CD4-positive, CD25-positive, alpha-beta regulatory T cell (primary cell): ENCODE data around the gene SLC25A44. TPM values are rescaled to one million over a fixed set of nuclear protein-coding genes. Genes with fewer than 3 reads are reported as not detected.

Experiments
- ATAC-seq, 2 donors: fragments of 150-1000 bp; cut with Tn5 transposase; one replicate each; pipeline ENCODE4 v1.10.0; 2021; ENCODE audit warnings: low read depth in 2 of 2, moderate number of reproducible peaks in 2 of 2, moderate library complexity in 1 of 2
- DNase-seq, 3 donors: peaks; one replicate each; pipeline versions ENCODE4 v3.0.0 to v3.0.0-alpha.2; 2012 to 2022; ENCODE audit warnings: mixed read lengths in 1 of 3
- H3K27ac ChIP-seq: one replicate; pipeline ENCODE4 v1.7.0; 2013; ENCODE audit warnings: mild to moderate bottlenecking, low read length; ENCODE audit not compliant: insufficient read depth, poor library complexity, severe bottlenecking
- H3K27me3 ChIP-seq: one replicate; pipeline ENCODE4 v1.7.0; 2013; ENCODE audit warnings: low read length; ENCODE audit not compliant: control insufficient read depth, insufficient read depth
- H3K36me3 ChIP-seq: one replicate; pipeline ENCODE4 v1.7.0; 2013; ENCODE audit warnings: mild to moderate bottlenecking, low read length, moderate library complexity; ENCODE audit not compliant: control insufficient read depth, insufficient read depth
- H3K4me1 ChIP-seq: 2 replicates; pipeline ENCODE4 v1.7.0; 2013; ENCODE audit warnings: mild to moderate bottlenecking, low read length; ENCODE audit not compliant: insufficient read depth, control insufficient read depth, poor library complexity, severe bottlenecking
- H3K4me3 ChIP-seq: one replicate; pipeline ENCODE4 v1.7.0; 2013; ENCODE audit warnings: low read depth, mild to moderate bottlenecking, low read length, moderate library complexity
- H3K9me3 ChIP-seq, 2 experiments: 1 replicate in 1 of 2; 2 replicates in 1 of 2; pipeline ENCODE4 v1.7.0; 2013; ENCODE audit warnings: low read length in 2 of 2, mild to moderate bottlenecking in 1 of 2, moderate library complexity in 1 of 2; ENCODE audit not compliant: control insufficient read depth in 2 of 2
- H3K27ac Mint-ChIP-seq, 3 donors: one replicate each; pipeline ENCODE4 v1.8.0; 2020 to 2022; ENCODE audit warnings: mild to moderate bottlenecking in 3 of 3, mixed read lengths in 3 of 3, moderate library complexity in 2 of 3
- H3K27me3 Mint-ChIP-seq: one replicate; pipeline ENCODE4 v1.8.0; 2022; ENCODE audit warnings: mild to moderate bottlenecking, mixed read lengths
- H3K36me3 Mint-ChIP-seq: one replicate; pipeline ENCODE4 v1.8.0; 2020; ENCODE audit warnings: mixed read lengths
- H3K4me1 Mint-ChIP-seq, 4 donors: one replicate each; pipeline ENCODE4 v1.8.0; 2020 to 2022; ENCODE audit warnings: mixed read lengths in 4 of 4, mild to moderate bottlenecking in 1 of 4
- H3K4me3 Mint-ChIP-seq, 4 donors: one replicate each; pipeline ENCODE4 v1.8.0; 2020 to 2022; ENCODE audit warnings: mild to moderate bottlenecking in 4 of 4, mixed read lengths in 4 of 4, moderate library complexity in 3 of 4
- H3K9me3 Mint-ChIP-seq, 7 donors: one replicate each; pipeline ENCODE4 v1.8.0; 2020 to 2022; ENCODE audit warnings: mixed read lengths in 7 of 7, mild to moderate bottlenecking in 3 of 7, moderate library complexity in 2 of 7
- polyA plus RNA-seq, 4 donors: library from polyadenylated mRNA; unstranded; fragments of 300-500 nt; fragmentation: Illumina TruSeq; gene quantifications; one replicate each; pipeline ENCODE4 v1.2.3, GENCODE V29; 2021
- total RNA-seq: library from RNA; stranded (reverse); gene quantifications from one replicate; pipeline ENCODE4 v1.2.3, GENCODE V29; 2022

Gene SLC25A44
- total and polyA plus RNA-seq, 5 donors from 2014 or later: 8.2 to 21.3 (median 13.2) TPM

DNA sequence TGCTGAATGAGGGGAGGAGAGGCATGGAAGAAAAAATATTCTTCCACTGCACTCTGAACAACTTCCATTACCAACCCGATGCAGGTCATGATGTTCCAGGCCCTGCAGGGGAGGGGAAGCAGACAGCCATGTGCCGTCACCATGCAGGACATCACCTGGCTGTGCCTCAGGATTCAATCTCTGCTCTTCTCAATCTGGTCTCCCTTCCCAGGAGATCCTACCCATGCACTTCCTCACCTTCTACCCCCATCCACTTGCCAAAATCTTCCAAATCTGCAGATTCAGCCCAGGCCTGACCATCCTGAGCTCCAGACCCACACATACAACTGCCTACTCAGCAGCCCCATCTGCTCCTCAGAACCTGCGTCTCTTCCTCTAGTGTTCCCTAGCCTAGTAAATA lies 59.7 kb downstream of the SLC25A44 start:
- no peak overlapping the region for H3K4me3 Mint-ChIP-seq

DNA sequence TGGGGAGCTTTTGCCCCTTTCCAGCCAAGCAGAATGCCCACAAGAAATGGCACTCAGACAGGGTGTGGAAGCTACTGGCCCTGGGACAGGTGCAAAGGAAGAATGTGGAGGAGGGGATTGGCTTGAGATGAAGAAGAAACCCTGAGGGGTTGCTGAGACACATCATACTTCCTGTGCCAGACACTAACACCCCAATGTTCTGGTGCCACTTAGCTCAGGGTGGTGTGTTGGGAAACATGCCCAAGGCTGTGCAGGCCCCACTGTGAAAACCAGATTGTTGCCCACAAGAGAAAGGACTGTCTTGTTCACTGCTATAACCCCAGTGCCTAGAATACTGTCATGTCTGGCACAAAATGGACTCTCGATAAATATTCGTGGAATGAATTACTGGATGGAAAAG lies 63.8 kb downstream of the SLC25A44 start:
- Histone ChIP-seq H3K27me3 (no peaks in the 10 kb centered on the region), H3K4me1 (no peaks in the 10 kb centered on the region), H3K36me3 (peaks cover 86% of the 10 kb centered on the region), H3K4me3 (no peak overlapping the region), H3K9me3 (no peaks in the 10 kb centered on the region), H3K27ac (no peak overlapping the region)
- Mint-ChIP-seq H3K9me3 (no peaks in the 10 kb centered on the region), H3K4me3 (no peak overlapping the region), H3K27ac (peak overlapping the region in 1 of 3 donors; percentile 14), H3K4me1 (peaks cover 0 to 3% (median 0%) of the 10 kb centered on the region in 4 donors), H3K36me3 (peaks cover 54% of the 10 kb centered on the region), H3K27me3 (no peaks in the 10 kb centered on the region)
- DNase-seq: no peak
- ATAC-seq: no peak

More for the DNA sequence above, 59.7 kb downstream of the SLC25A44 start:
- H3K36me3 ChIP-seq: peaks cover 74% of the 10 kb centered on the region
- Mint-ChIP-seq H3K9me3 (no peaks in the 10 kb centered on the region), H3K27ac (peak overlapping the region in 2 of 3 donors; percentile 30 to 57), H3K27me3 (no peaks in the 10 kb centered on the region), H3K36me3 (peaks cover 37% of the 10 kb centered on the region), H3K4me1 (peaks cover 0 to 5% (median 2%) of the 10 kb centered on the region in 4 donors)
- H3K4me1 ChIP-seq: no peaks in the 10 kb centered on the region
- no peak overlapping the region for H3K4me3 ChIP-seq
- no peak overlapping the region for H3K27ac ChIP-seq
- no peaks in the 10 kb centered on the region for H3K9me3 ChIP-seq
- DNase-seq (no peak), ATAC-seq (no peak)
- no peaks in the 10 kb centered on the region for H3K27me3 ChIP-seq

DNA sequence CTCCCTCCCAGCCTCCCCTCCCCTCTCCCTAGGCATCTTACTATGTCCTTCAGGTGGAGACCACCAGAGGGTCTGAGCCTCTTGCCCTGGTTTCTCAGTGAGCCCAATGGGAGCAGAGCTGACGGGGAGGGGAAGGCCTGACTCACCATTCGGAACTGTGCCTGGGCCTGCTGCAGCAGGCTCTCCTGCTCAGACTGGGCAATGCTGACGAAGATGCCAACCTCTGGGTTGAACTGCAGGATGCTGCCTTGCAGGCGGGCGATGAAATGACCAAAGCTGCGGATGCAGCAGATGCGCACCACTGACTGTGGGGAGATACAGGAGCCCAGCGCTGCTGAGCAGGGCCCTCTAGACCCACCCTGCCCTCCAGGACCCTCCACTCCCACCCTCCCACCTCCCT lies 65.0 kb downstream of the SLC25A44 start:
- Mint-ChIP-seq H3K36me3 (peaks cover 52% of the 10 kb centered on the region), H3K27ac (peak overlapping the region in 1 of 3 donors; percentile 26), H3K4me3 (no peak overlapping the region), H3K27me3 (no peaks in the 10 kb centered on the region), H3K4me1 (peaks cover 0 to 2% (median under 1%) of the 10 kb centered on the region in 4 donors), H3K9me3 (no peaks in the 10 kb centered on the region)
- Histone ChIP-seq H3K4me3 (no peak overlapping the region), H3K27me3 (no peaks in the 10 kb centered on the region), H3K9me3 (no peaks in the 10 kb centered on the region), H3K4me1 (no peaks in the 10 kb centered on the region), H3K27ac (no peak overlapping the region), H3K36me3 (peaks cover 86% of the 10 kb centered on the region)
- DNase-seq (no peak), ATAC-seq (no peak)

DNA sequence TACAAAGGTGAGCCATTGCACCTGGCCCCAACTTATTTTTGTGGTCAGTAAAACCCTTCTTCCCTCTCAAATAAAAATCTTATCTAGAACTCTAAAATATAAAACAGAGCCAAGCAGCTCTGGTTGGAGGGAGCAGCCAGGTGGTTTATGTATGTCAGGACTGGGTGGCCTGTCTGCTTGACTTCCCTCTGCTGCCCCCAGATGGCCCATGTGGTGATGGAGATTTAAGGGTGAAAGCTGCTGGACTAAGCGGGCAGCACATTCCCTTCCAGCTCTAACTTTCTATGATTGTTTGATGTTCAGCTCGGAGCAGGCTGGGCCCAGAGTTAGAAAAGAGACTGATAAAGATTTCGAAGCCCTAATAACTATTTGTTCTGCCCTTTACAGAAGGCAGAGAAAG lies 65.9 kb downstream of the SLC25A44 start:
- Mint-ChIP-seq H3K27me3 (no peaks in the 10 kb centered on the region), H3K27ac (peak overlapping the region in 2 of 3 donors; percentile 26 to 46), H3K4me3 (no peak overlapping the region), H3K4me1 (peaks cover 0 to 2% (median under 1%) of the 10 kb centered on the region in 4 donors), H3K9me3 (no peaks in the 10 kb centered on the region), H3K36me3 (peaks cover 54% of the 10 kb centered on the region)
- H3K4me1 ChIP-seq: no peaks in the 10 kb centered on the region
- H3K27me3 ChIP-seq: no peaks in the 10 kb centered on the region
- H3K4me3 ChIP-seq: no peak overlapping the region
- ATAC-seq (no peak), DNase-seq (no peak)
- no peak overlapping the region for H3K27ac ChIP-seq
- H3K36me3 ChIP-seq: peaks cover 84% of the 10 kb centered on the region
- H3K9me3 ChIP-seq: no peaks in the 10 kb centered on the region

DNA sequence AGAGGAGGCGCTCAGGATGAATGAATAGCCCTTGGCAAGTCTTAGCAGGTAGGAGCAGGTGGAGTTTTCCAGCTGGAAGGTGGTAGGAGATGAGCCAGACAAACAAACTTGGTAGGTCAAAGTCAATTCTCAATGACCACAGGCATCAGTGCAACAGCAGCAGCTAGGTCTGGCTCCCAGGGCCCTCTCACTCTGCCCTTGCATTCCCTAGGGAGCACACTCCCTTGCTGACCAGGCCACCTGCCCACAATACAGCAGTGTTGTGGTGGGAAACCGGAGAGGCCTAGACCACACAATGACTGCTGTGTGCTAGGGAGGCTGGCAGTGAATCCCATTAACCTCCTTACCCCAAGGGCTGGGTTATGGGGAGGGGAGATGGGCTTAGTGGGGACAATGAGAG lies 67.0 kb downstream of the SLC25A44 start:
- H3K4me3 Mint-ChIP-seq: no peak overlapping the region
- no peaks in the 10 kb centered on the region for H3K27me3 Mint-ChIP-seq
- DNase-seq (no peak), ATAC-seq (no peak)
- Histone ChIP-seq H3K27ac (no peak overlapping the region), H3K36me3 (peaks cover 91% of the 10 kb centered on the region), H3K27me3 (no peaks in the 10 kb centered on the region), H3K4me3 (no peak overlapping the region), H3K4me1 (no peaks in the 10 kb centered on the region), H3K9me3 (no peaks in the 10 kb centered on the region)
- peak overlapping the region in 1 of 3 donors; percentile 71 for H3K27ac Mint-ChIP-seq
- H3K9me3 Mint-ChIP-seq: no peaks in the 10 kb centered on the region
- peaks cover 59% of the 10 kb centered on the region for H3K36me3 Mint-ChIP-seq
- peaks cover 0 to 3% (median under 1%) of the 10 kb centered on the region in 4 donors for H3K4me1 Mint-ChIP-seq

Other genes starting within 250 kb of the SLC25A44 start
- 108 TPM for gene ARHGEF2, start 215.6 kb upstream of the SLC25A44 start, total RNA-seq
- 10 to 100 TPM; 16.1 to 19.2 (median 16.3) TPM for gene ARHGEF2, start 215.6 kb upstream of the SLC25A44 start, polyA plus RNA-seq
- gene SSR2, start 173.2 kb upstream of the SLC25A44 start, total RNA-seq: 196 TPM
- 100 to 1,000 TPM; 358 to 421 (median 392) TPM for gene SSR2, start 173.2 kb upstream of the SLC25A44 start, polyA plus RNA-seq
- gene UBQLN4, start 140.3 kb upstream of the SLC25A44 start, total RNA-seq: 19.1 TPM
- gene UBQLN4, start 140.3 kb upstream of the SLC25A44 start, polyA plus RNA-seq: 1 to 10 TPM; 4.4 to 7.1 (median 5.5) TPM
- 20.2 TPM for gene LAMTOR2, start 139.3 kb upstream of the SLC25A44 start, total RNA-seq
- 100 to 1,000 TPM; 107 to 162 (median 130) TPM for gene LAMTOR2, start 139.3 kb upstream of the SLC25A44 start, polyA plus RNA-seq
- gene RAB25, start 132.9 kb upstream of the SLC25A44 start, total RNA-seq: 1.5 TPM
- 1 to 10 TPM in 2 of 4 donors, under 1 TPM in 2; 0.83 to 1.7 (median 0.93) TPM for gene RAB25, start 132.9 kb upstream of the SLC25A44 start, polyA plus RNA-seq
- not detected for gene MEX3A, start 111.6 kb upstream of the SLC25A44 start, total RNA-seq
- not detected for gene MEX3A, start 111.6 kb upstream of the SLC25A44 start, polyA plus RNA-seq
- 1,807 TPM for gene LMNA, start 79.4 kb upstream of the SLC25A44 start, total RNA-seq
- 100 to 1,000 TPM in 1 of 4 donors, 10 to 100 TPM in 3; 54.1 to 113 (median 83.1) TPM for gene LMNA, start 79.4 kb upstream of the SLC25A44 start, polyA plus RNA-seq
- gene SEMA4A, start 40.5 kb upstream of the SLC25A44 start, total RNA-seq: 41.2 TPM
- gene SEMA4A, start 40.5 kb upstream of the SLC25A44 start, polyA plus RNA-seq: 1 to 10 TPM in 2 of 4 donors, under 1 TPM in 2; 0.89 to 2.2 (median 1.4) TPM
- 69.3 TPM for gene PMF1, start 18.9 kb downstream of the SLC25A44 start, total RNA-seq
- 10 to 100 TPM; 70.6 to 89.9 (median 88.7) TPM for gene PMF1, start 18.9 kb downstream of the SLC25A44 start, polyA plus RNA-seq
- gene BGLAP, start 48.1 kb downstream of the SLC25A44 start, total RNA-seq: 1.1 TPM
- not detected for gene BGLAP, start 48.1 kb downstream of the SLC25A44 start, polyA plus RNA-seq
- gene PAQR6, start 54.0 kb downstream of the SLC25A44 start, total RNA-seq: 3.7 TPM
- 1 to 10 TPM in 1 of 4 donors, under 1 TPM in 3; 0.13 to 2.0 (median 0.57) TPM for gene PAQR6, start 54.0 kb downstream of the SLC25A44 start, polyA plus RNA-seq
- 64.0 TPM for gene SMG5, start 88.7 kb downstream of the SLC25A44 start, total RNA-seq
- gene SMG5, start 88.7 kb downstream of the SLC25A44 start, polyA plus RNA-seq: 10 to 100 TPM; 12.0 to 14.4 (median 14.1) TPM
- 5.1 TPM for gene TMEM79, start 90.2 kb downstream of the SLC25A44 start, total RNA-seq
- gene TMEM79, start 90.2 kb downstream of the SLC25A44 start, polyA plus RNA-seq: 1 to 10 TPM; 1.7 to 6.2 (median 5.3) TPM
- gene GLMP, start 101.6 kb downstream of the SLC25A44 start, total RNA-seq: 29.9 TPM
- 10 to 100 TPM; 29.8 to 45.9 (median 36.7) TPM for gene GLMP, start 101.6 kb downstream of the SLC25A44 start, polyA plus RNA-seq
- not detected for gene VHLL, start 105.2 kb downstream of the SLC25A44 start, total RNA-seq
- gene VHLL, start 105.2 kb downstream of the SLC25A44 start, polyA plus RNA-seq: not detected
- 84.5 TPM for gene CCT3, start 144.2 kb downstream of the SLC25A44 start, total RNA-seq
- gene CCT3, start 144.2 kb downstream of the SLC25A44 start, polyA plus RNA-seq: 100 to 1,000 TPM; 195 to 214 (median 203) TPM
- not detected for gene TSACC, start 144.4 kb downstream of the SLC25A44 start, total RNA-seq
- gene TSACC, start 144.4 kb downstream of the SLC25A44 start, polyA plus RNA-seq: under 1 TPM in 1 of 4 donors, not detected in 3; 0.39 TPM
- not detected for gene RHBG, start 175.1 kb downstream of the SLC25A44 start, total RNA-seq
- gene RHBG, start 175.1 kb downstream of the SLC25A44 start, polyA plus RNA-seq: not detected